Measurements from ENCODE around the gene CLTA.
A peak's percentile ranks its signal among the peaks of the same experiment; 100 is the strongest.

The CLTA gene

DNA sequence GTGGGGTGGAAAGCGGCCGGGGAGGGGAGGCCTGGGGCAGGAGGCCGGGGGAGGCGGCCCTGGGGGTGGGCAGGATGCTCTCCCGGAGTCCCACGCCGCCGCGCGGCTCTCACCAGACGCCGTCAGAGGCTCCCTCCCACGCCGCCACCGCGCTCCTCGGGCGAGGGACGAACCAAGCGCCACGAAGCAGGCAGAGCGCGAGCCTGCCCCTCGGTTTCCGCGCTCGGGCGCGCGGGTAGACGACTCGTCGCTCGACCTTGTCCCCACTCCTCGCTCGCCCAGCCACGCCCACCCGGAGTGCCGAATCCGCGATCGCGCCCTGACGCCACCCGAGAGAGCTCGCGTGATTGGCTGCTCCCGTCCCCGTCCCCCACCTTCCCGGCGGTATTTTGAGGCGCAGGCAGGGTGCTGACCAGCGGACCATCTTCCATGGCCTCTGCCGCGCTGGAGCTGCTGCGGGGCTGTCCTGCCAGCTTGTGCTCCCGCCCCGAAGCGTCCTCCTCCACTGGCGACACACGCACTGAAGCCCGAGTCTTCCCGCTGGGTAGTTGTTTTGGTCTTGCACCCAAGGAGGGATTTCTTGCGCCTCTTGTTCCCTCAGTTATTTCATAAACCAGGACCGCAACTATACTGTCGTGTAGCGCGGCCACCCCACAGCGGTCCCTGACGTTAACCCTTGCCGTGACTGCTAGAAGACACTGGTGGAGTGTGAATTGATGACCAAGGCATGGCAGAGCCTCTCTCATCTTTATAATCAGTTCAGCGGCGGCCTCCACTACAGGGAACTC, 67.7 kb downstream of the CLTA start, which contains the start of gene GNE:
Gene GNE, minus strand, starts transcription at position 241 of the 788 bp plus-strand sequence. CDS start 9,093 bp downstream, outside the sequence.
- DNase-seq (ENCODE audit: low read depth, low spot score): peak; percentile 92
- Histone ChIP-seq H3K9me3 (ENCODE audit: control insufficient read depth, insufficient read depth, low read length) (no peaks in the 10 kb centered on the region), H3K4me1 (ENCODE audit: control insufficient read depth, insufficient read depth, low read length) (no peaks in the 10 kb centered on the region), H3K36me3 (ENCODE audit: control insufficient read depth, insufficient read depth, low read length) (no peaks in the 10 kb centered on the region), H3K27me3 (ENCODE audit: control insufficient read depth, insufficient read depth, low read length) (no peaks in the 10 kb centered on the region), H3K4me3 (ENCODE audit: low read length) (peak within 1 kb of the TSS; percentile 69; the same call in 1 of the 2 replicates), H3K27ac (ENCODE audit: low read length) (no peak within 1 kb of the TSS)
- no CpG with 5 or more reads among the region's 73 CpGs for WGBS (ENCODE audit: insufficient coverage, insufficient read length)

DNA sequence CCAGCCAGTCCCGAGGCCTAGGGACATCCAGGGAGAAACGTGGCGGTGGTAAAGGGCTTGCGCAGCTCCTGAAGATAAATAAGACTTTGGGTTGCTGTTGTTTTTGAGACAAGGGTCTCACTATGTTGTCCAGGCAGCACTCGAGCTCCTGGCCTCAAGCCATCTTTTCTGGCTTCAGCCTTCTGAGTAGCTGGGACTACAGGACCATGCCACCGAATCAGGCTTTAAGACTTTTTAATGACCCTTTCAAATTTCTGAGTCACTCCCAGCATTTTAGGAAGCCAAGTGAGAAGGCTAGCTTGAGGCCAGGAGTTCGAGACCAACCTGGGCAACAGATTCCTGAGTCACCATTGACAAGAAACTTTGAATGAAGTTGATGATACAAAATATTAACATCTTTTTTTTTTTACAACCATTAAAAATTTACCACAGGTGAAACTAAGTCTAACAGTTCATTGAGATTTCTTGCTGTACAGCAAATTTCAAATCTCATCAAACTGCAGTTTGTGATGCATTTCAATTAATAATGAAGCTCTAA, 68.3 kb downstream of the CLTA start:
- H3K36me3 ChIP-seq (ENCODE audit: control insufficient read depth, insufficient read depth, low read length): no peaks in the 10 kb centered on the region
- no peaks in the 10 kb centered on the region for H3K4me1 ChIP-seq (ENCODE audit: control insufficient read depth, insufficient read depth, low read length)
- H3K27me3 ChIP-seq (ENCODE audit: control insufficient read depth, insufficient read depth, low read length): no peaks in the 10 kb centered on the region
- H3K27ac ChIP-seq (ENCODE audit: low read length): no peak overlapping the region
- no peaks in the 10 kb centered on the region for H3K9me3 ChIP-seq (ENCODE audit: control insufficient read depth, insufficient read depth, low read length)
- no CpG with 5 or more reads among the region's 7 CpGs for WGBS (ENCODE audit: insufficient coverage, insufficient read length)
- peak overlapping the region; percentile 69; the same call in 1 of the 2 replicates for H3K4me3 ChIP-seq (ENCODE audit: low read length)
- no peak for DNase-seq (ENCODE audit: low read depth, low spot score)
